ENCODE measurements around the gene PDS5A.
"Not testable (repeated sequence)": the region's sequence is repeated elsewhere in the genome, so short reads cannot be mapped to it uniquely, and the experiment has no call there.

- TF ChIP-seq CTCF (IDR thresholded peaks at IDR 0.05; ENCODE audit: low read depth, low read length, poor library complexity, severe bottlenecking); EZH2phosphoT487 (IDR thresholded peaks at IDR 0.05; ENCODE audit: borderline replicate concordance, low read length): not testable (repeated sequence)
These were observed 43.4 kb upstream of the PDS5A start for GRCh38 chr4:40021116-40021515.
